Peyer's patch (tissue), 4 donors: ENCODE data around the gene VWDE. TPM values are rescaled to one million over a fixed set of nuclear protein-coding genes. Genes with fewer than 3 reads are reported as not detected.

ENCODE experiments used
- total RNA-seq, 4 donors: library from RNA; depleted of rRNA; stranded (reverse); fragments of >200 nt; gene quantifications; one replicate each; pipeline ENCODE4 v1.1.0, GENCODE V29; 2016

Gene VWDE
- total RNA-seq, 4 donors from 2014 or later: 1.3 to 14.9 (median 4.1) TPM

Other genes with a start within 250 kb of the VWDE start
- gene TMEM106B, start 192.6 kb downstream of the VWDE start, total RNA-seq: 10 to 100 TPM; 30.5 to 87.4 (median 42.8) TPM
- gene SCIN, start 166.9 kb upstream of the VWDE start, total RNA-seq: 100 to 1,000 TPM in 3 of 4 donors, 1 to 10 TPM in 1; 9.1 to 257 (median 208) TPM